Caco-2 (cell line): ENCODE measurements around the gene MMD. TPM values are rescaled to one million over a fixed set of nuclear protein-coding genes. Genes with fewer than 3 reads are reported as not detected.

ENCODE experiments used
- BruUV-seq: library from RNA; stranded (reverse); fragments of 400-500 nt; replicated peaks from 2 replicates; lab custom pipeline; 2021; lab: Mats Ljungman, UMichigan
- CTCF ChIA-PET: fragments of 300-600 bp; sonication (Branson Sonifier 250); formaldehyde crosslinking; loops from one replicate; lab custom pipeline; 2022; ENCODE audit warnings: antibody characterized with exemption; lab: Charles Lee
- POLR2A ChIA-PET: fragments of 300-600 bp; sonication (Branson Sonifier 250); formaldehyde crosslinking; loops from one replicate; lab custom pipeline; 2022; ENCODE audit warnings: antibody characterized with exemption; lab: Charles Lee
- DNase-seq, 2 experiments: peaks; one replicate each; pipeline versions ENCODE4 v3.0.0 to v3.0.0-alpha.2; 2020 to 2022
- H3K27me3 ChIP-seq: replicated peaks from 2 replicates; pipeline ENCODE4 v1.6.0; 2011; ENCODE audit warnings: low read length; ENCODE audit not compliant: control insufficient read depth, insufficient read depth
- H3K36me3 ChIP-seq: 2 replicates; pipeline ENCODE4 v1.5.1; 2011; ENCODE audit warnings: low read length; ENCODE audit not compliant: control insufficient read depth, insufficient read depth
- H3K4me1 ChIP-seq: fragments of 250-450 bp; sonication (Bioruptor Pico); 2 replicates; pipeline ENCODE4 v1.5.1; 2020; ENCODE audit warnings: mild to moderate bottlenecking
- H3K4me3 ChIP-seq: 2 replicates; pipeline ENCODE4 v1.5.1; 2011; ENCODE audit warnings: low read depth, mild to moderate bottlenecking, control low read depth, low read length
- H3K9me3 ChIP-seq: fragments of 250-450 bp; sonication (Bioruptor Pico); 2 replicates; pipeline ENCODE4 v1.5.1; 2020; ENCODE audit warnings: mild to moderate bottlenecking, moderate library complexity
- H3K27ac Mint-ChIP-seq: one replicate; pipeline ENCODE4 v1.8.0; 2022; ENCODE audit warnings: mixed read lengths; ENCODE audit not compliant: unreplicated experiment
- H3K27me3 Mint-ChIP-seq: one replicate; pipeline ENCODE4 v1.8.0; 2022; ENCODE audit warnings: mixed read lengths; ENCODE audit not compliant: insufficient read depth, unreplicated experiment
- H3K36me3 Mint-ChIP-seq: one replicate; pipeline ENCODE4 v1.8.0; 2022; ENCODE audit warnings: mild to moderate bottlenecking, mixed read lengths; ENCODE audit not compliant: insufficient read depth, unreplicated experiment
- H3K4me1 Mint-ChIP-seq: one replicate; pipeline ENCODE4 v1.8.0; 2022; ENCODE audit warnings: low read depth, mixed read lengths; ENCODE audit not compliant: unreplicated experiment
- H3K4me3 Mint-ChIP-seq: one replicate; pipeline ENCODE4 v1.8.0; 2022; ENCODE audit warnings: mild to moderate bottlenecking, moderate library complexity, mixed read lengths; ENCODE audit not compliant: unreplicated experiment
- H3K9me3 Mint-ChIP-seq: one replicate; pipeline ENCODE4 v1.8.0; 2022; ENCODE audit warnings: mixed read lengths; ENCODE audit not compliant: unreplicated experiment
- CTCF ChIP-seq, 2 experiments: fragments of 200-600 bp in 1 of 2; IDR thresholded peaks; 1 replicate in 1 of 2; 2 replicates in 1 of 2; pipeline versions ENCODE4 v1.5.1 to v1.8.0; 2011 to 2022; ENCODE audit warnings: antibody characterized with exemption in 1 of 2, control low read depth in 1 of 2, inconsistent platforms in 1 of 2, low read depth in 1 of 2, low read length in 1 of 2, mild to moderate bottlenecking in 1 of 2, moderate library complexity in 1 of 2; ENCODE audit not compliant: insufficient read depth in 1 of 2, severe bottlenecking in 1 of 2, unreplicated experiment in 1 of 2
- intact Hi-C: fragments of 100-400 bp; cut with micrococcal nuclease; formaldehyde crosslinking; loops from one replicate; pipeline ENCODE4 v1.10.0; 2022; ENCODE audit not compliant: unreplicated experiment
- total RNA-seq: library from RNA; stranded (reverse); gene quantifications from 2 replicates; pipeline ENCODE4 v1.2.3, GENCODE V29; 2022

Gene MMD
- total RNA-seq, 1 experiment from 2014 or later, result 38.6 TPM

DNA sequence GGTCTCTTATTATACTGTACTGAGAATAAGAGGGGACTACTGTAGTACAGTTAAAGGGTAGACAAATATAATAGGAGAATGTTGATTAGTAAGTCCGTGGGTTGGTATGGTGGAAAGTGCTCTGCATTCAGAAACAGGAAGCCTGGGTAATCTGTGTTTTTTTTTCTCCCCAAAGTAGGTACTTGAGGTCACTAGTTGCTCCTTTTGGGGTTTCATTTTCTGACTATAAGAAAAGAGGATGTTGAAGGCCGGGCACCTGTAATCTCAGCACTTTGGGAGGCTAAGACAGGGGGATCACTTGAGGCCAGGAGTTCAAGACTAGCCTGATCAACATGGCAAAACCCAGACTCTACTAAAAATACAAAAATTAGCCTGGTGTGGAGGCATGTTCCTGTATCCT is 42.0 kb upstream of the MMD start:
- H3K27me3 ChIP-seq, result no peaks in the 10 kb centered on the region
- Mint-ChIP-seq H3K27me3 (no peaks in the 10 kb centered on the region), H3K27ac (no peak overlapping the region), H3K4me3 (no peak overlapping the region), H3K36me3 (no peaks in the 10 kb centered on the region), H3K4me1 (no peaks in the 10 kb centered on the region), H3K9me3 (peaks cover 9% of the 10 kb centered on the region)
- DNase-seq, result no peak
- intact Hi-C loops, result no loop called here
- H3K9me3 ChIP-seq, result no peaks in the 10 kb centered on the region; the same call in 1 of the 2 replicates
- ChIA-PET POLR2A (no interaction called here), CTCF (no interaction called here)
- TF ChIP-seq CTCF (IDR thresholded peaks at IDR 0.05; ENCODE audit: insufficient read depth in 1 of 2, low read depth in 1 of 2, low read length in 1 of 2, severe bottlenecking in 1 of 2, unreplicated experiment in 1 of 2), result no peak
- no TSS peak for BruUV-seq
- no peak overlapping the region for H3K4me3 ChIP-seq
- no peaks in the 10 kb centered on the region for H3K36me3 ChIP-seq
- no peaks in the 10 kb centered on the region for H3K4me1 ChIP-seq

DNA sequence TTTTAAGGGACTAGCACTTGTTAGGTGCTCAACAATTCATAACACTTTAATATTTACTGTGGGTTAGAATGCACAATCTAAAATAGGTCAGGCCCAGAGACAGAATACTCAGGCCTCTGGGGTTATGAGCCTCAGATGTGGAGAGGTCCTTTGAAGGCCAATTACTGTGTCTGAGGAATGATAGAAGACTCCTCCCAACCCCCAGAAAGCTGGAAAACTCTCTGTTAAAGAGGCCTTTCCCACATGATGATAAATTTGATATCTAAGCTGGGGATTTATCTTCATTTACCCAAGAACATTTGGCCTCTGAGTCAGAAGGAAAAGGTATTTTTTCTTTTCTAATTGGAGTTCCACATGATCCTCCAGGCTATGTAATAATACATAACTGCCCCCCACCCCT is 41.1 kb upstream of the MMD start:
- Mint-ChIP-seq H3K27ac (no peak overlapping the region), H3K9me3 (peaks cover under 1% of the 10 kb centered on the region), H3K27me3 (no peaks in the 10 kb centered on the region), H3K4me3 (no peak overlapping the region), H3K4me1 (no peaks in the 10 kb centered on the region), H3K36me3 (no peaks in the 10 kb centered on the region)
- TF ChIP-seq CTCF (IDR thresholded peaks at IDR 0.05; ENCODE audit: insufficient read depth in 1 of 2, low read depth in 1 of 2, low read length in 1 of 2, severe bottlenecking in 1 of 2, unreplicated experiment in 1 of 2), result no peak
- H3K9me3 ChIP-seq, result no peaks in the 10 kb centered on the region; the same call in 1 of the 2 replicates
- intact Hi-C loops, result no loop called here
- H3K4me1 ChIP-seq, result no peaks in the 10 kb centered on the region
- no peaks in the 10 kb centered on the region for H3K27me3 ChIP-seq
- no peaks in the 10 kb centered on the region for H3K36me3 ChIP-seq
- CTCF ChIA-PET, result no interaction called here
- no TSS peak for BruUV-seq
- no peak overlapping the region for H3K4me3 ChIP-seq
- POLR2A ChIA-PET, result no interaction called here
- DNase-seq, result no peak

DNA sequence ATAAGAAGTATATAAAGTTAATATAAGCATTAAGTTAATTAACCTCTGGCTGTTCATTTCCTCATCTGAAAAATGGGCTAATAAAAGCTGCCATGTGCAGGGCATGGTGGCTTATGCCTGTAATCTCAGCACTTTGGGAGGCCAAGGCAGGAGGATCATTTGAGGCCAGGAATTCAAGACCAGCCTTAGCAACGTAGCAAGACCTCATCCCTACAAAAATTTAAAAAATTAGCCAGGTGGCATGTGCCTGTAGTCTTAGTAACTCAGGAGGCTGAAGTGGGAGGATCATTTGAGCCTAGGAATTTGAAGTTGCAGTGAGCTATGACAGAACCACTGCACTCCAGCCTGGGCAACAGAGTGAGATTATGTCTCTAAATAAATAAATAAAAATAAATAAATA is 40.6 kb upstream of the MMD start:
- intact Hi-C loops, result no loop called here
- Mint-ChIP-seq H3K4me1 (no peaks in the 10 kb centered on the region), H3K9me3 (no peaks in the 10 kb centered on the region), H3K27ac (no peak overlapping the region), H3K36me3 (no peaks in the 10 kb centered on the region), H3K27me3 (no peaks in the 10 kb centered on the region), H3K4me3 (no peak overlapping the region)
- Histone ChIP-seq H3K4me1 (no peaks in the 10 kb centered on the region), H3K9me3 (no peaks in the 10 kb centered on the region), H3K4me3 (no peak overlapping the region), H3K27me3 (no peaks in the 10 kb centered on the region), H3K36me3 (no peaks in the 10 kb centered on the region)
- POLR2A ChIA-PET, result no interaction called here
- no peak for TF ChIP-seq CTCF (IDR thresholded peaks at IDR 0.05; ENCODE audit: insufficient read depth in 1 of 2, low read depth in 1 of 2, low read length in 1 of 2, severe bottlenecking in 1 of 2, unreplicated experiment in 1 of 2)
- no TSS peak for BruUV-seq
- CTCF ChIA-PET, result no interaction called here
- no peak for DNase-seq
